NB4 (cell line): ENCODE data around the gene HAPLN3.

ENCODE experiments used
- MYC ChIP-seq: IDR thresholded peaks from 2 replicates; pipeline ENCODE4 v1.6.1; 2011; ENCODE audit warnings: low read depth, low read length
- POLR2A ChIP-seq: IDR thresholded peaks from 2 replicates; pipeline ENCODE4 v1.6.1; 2011; ENCODE audit warnings: mild to moderate bottlenecking; ENCODE audit not compliant: insufficient read length; ENCODE audit errors: extremely low read depth
- TF ChIP-seq, protein P1 (sequence below): IDR thresholded peaks from one replicate; pipeline ENCODE4 v1.5.1; 2012; ENCODE audit warnings: low read depth, low read length
- TF ChIP-seq, protein P2 (sequence below): IDR thresholded peaks from 2 replicates; pipeline ENCODE4 v1.6.1; 2011; ENCODE audit warnings: low read depth, low read length

DNA sequence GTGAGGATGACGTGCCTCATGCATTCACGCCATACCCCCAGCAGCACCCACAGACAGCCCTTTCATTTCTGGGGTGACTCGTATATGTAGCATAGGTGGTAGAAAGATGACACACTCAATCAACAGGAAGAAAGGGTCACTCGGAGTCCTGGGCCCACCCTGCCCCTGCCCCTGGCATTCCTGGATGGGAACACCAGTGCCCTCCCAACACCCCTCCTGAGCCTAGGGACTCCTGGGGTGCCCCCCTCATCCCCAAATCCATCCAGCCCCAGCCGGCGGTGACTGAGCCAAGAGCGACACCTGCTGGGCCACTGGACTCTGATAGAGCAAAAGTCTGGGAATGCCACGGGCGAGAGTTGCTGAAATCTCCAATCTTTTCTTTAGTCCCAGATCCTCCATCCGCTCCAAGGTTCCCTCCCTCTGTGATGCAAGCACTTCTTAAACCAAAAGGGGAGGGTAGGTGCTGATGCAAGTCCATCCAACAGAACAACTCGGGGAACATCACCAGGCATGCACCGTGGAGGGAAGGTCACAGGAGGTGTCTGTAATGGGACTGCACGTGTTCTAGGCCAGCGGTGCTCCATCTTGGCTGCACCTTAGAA is 61.0 kb downstream of the HAPLN3 start:
- TF ChIP-seq POLR2A: no peak
- TF ChIP-seq, protein P1, sequence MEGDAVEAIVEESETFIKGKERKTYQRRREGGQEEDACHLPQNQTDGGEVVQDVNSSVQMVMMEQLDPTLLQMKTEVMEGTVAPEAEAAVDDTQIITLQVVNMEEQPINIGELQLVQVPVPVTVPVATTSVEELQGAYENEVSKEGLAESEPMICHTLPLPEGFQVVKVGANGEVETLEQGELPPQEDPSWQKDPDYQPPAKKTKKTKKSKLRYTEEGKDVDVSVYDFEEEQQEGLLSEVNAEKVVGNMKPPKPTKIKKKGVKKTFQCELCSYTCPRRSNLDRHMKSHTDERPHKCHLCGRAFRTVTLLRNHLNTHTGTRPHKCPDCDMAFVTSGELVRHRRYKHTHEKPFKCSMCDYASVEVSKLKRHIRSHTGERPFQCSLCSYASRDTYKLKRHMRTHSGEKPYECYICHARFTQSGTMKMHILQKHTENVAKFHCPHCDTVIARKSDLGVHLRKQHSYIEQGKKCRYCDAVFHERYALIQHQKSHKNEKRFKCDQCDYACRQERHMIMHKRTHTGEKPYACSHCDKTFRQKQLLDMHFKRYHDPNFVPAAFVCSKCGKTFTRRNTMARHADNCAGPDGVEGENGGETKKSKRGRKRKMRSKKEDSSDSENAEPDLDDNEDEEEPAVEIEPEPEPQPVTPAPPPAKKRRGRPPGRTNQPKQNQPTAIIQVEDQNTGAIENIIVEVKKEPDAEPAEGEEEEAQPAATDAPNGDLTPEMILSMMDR: peak; percentile 30
- TF ChIP-seq MYC: no peak
- TF ChIP-seq, protein P2, sequence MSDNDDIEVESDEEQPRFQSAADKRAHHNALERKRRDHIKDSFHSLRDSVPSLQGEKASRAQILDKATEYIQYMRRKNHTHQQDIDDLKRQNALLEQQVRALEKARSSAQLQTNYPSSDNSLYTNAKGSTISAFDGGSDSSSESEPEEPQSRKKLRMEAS: no peak
